HL-60 (cell line): Measurements from ENCODE around the gene CDC42EP3.

Source experiments
- DNase-seq, 2 experiments: peaks; one replicate each; pipeline ENCODE4 v3.0.0-alpha.2; 2010 to 2020; ENCODE audit warnings: low read depth in 1 of 2, low spot score in 1 of 2
- H3K27ac ChIP-seq: fragments of 250-450 bp; sonication (Bioruptor Pico); replicated peaks from 2 replicates; pipeline ENCODE4 v1.5.1; 2020; ENCODE audit warnings: mild to moderate bottlenecking, moderate library complexity
- H3K27me3 ChIP-seq: fragments of 250-450 bp; sonication (Bioruptor Pico); 2 replicates; pipeline ENCODE4 v1.5.1; 2021; ENCODE audit warnings: mild to moderate bottlenecking, moderate library complexity; ENCODE audit not compliant: insufficient read depth, poor library complexity, severe bottlenecking
- H3K4me3 ChIP-seq: replicated peaks from 2 replicates; pipeline ENCODE4 v1.5.1; 2011; ENCODE audit warnings: mild to moderate bottlenecking, control low read depth, low read length; ENCODE audit not compliant: insufficient read depth
- GABPA ChIP-seq: IDR thresholded peaks from 2 replicates; pipeline ENCODE4 v1.6.1; 2012; ENCODE audit warnings: low read depth
- POLR2AphosphoS5 ChIP-seq: IDR thresholded peaks from 2 replicates; pipeline ENCODE4 v1.6.1; 2012; ENCODE audit warnings: low read depth
- SPI1 ChIP-seq: IDR thresholded peaks from 2 replicates; pipeline ENCODE4 v1.6.1; 2012; ENCODE audit warnings: low read depth, mild to moderate bottlenecking, borderline replicate concordance
- TF ChIP-seq, protein P1 (sequence below): IDR thresholded peaks from 2 replicates; pipeline ENCODE4 v1.6.1; 2012; ENCODE audit warnings: low read depth; ENCODE audit not compliant: insufficient replicate concordance
- TF ChIP-seq, protein P2 (sequence below): IDR thresholded peaks from one replicate; pipeline ENCODE4 v1.5.1; 2011; ENCODE audit warnings: low read length, control low read depth, inconsistent platforms; ENCODE audit not compliant: insufficient read depth

Gene CDC42EP3

GRCh38 chr2:37666772-37667171 lies 4.7 kb downstream of the CDC42EP3 start:
- Histone ChIP-seq H3K27me3 (no peaks in the 10 kb centered on the region), H3K4me3 (no peak overlapping the region), H3K27ac (no peak overlapping the region)
- TF ChIP-seq, protein P1, sequence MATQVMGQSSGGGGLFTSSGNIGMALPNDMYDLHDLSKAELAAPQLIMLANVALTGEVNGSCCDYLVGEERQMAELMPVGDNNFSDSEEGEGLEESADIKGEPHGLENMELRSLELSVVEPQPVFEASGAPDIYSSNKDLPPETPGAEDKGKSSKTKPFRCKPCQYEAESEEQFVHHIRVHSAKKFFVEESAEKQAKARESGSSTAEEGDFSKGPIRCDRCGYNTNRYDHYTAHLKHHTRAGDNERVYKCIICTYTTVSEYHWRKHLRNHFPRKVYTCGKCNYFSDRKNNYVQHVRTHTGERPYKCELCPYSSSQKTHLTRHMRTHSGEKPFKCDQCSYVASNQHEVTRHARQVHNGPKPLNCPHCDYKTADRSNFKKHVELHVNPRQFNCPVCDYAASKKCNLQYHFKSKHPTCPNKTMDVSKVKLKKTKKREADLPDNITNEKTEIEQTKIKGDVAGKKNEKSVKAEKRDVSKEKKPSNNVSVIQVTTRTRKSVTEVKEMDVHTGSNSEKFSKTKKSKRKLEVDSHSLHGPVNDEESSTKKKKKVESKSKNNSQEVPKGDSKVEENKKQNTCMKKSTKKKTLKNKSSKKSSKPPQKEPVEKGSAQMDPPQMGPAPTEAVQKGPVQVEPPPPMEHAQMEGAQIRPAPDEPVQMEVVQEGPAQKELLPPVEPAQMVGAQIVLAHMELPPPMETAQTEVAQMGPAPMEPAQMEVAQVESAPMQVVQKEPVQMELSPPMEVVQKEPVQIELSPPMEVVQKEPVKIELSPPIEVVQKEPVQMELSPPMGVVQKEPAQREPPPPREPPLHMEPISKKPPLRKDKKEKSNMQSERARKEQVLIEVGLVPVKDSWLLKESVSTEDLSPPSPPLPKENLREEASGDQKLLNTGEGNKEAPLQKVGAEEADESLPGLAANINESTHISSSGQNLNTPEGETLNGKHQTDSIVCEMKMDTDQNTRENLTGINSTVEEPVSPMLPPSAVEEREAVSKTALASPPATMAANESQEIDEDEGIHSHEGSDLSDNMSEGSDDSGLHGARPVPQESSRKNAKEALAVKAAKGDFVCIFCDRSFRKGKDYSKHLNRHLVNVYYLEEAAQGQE, result peak; percentile 16
- TF ChIP-seq, protein P2, sequence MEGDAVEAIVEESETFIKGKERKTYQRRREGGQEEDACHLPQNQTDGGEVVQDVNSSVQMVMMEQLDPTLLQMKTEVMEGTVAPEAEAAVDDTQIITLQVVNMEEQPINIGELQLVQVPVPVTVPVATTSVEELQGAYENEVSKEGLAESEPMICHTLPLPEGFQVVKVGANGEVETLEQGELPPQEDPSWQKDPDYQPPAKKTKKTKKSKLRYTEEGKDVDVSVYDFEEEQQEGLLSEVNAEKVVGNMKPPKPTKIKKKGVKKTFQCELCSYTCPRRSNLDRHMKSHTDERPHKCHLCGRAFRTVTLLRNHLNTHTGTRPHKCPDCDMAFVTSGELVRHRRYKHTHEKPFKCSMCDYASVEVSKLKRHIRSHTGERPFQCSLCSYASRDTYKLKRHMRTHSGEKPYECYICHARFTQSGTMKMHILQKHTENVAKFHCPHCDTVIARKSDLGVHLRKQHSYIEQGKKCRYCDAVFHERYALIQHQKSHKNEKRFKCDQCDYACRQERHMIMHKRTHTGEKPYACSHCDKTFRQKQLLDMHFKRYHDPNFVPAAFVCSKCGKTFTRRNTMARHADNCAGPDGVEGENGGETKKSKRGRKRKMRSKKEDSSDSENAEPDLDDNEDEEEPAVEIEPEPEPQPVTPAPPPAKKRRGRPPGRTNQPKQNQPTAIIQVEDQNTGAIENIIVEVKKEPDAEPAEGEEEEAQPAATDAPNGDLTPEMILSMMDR, result no peak
- DNase-seq, result peak in 1 of 2 experiments; percentile 26

DNA sequence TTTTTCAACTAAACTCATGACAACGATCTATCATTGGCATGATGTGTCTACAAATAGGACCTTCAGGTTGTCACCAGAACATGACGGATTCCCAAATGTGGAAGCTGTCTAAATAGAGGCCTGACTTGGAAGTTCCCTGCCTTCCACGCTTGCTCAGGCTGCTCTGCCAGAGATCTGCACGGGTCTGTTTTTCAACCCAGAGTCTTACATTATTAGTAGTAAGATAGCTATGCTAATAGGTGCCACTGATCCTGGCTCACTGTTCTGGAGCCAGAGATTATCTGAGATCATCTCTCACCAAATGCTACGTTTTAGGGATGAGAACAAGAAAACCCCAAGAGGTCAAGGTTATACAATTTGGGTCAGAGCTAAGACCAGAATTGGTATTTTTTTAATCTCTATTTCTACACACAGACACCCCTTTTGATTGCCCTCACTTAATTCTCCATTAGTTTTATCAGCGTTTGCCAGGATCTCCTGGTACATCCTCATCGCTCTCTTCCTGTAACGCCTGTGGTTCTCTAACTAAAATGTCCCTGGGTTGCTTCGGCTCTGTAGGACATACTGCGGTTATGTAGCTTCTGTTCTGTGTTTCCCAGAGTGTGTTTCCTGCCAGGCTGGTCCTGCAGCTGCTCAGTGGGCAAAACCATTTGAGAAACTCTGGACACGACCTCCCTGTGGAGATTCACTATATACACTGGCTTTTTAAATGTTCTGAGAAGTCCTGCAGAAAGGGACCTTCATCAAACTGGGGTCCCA lies 5.7 kb downstream of the CDC42EP3 start:
- no peak overlapping the region for H3K4me3 ChIP-seq

GRCh38 chr2:37665043-37665442 lies 6.4 kb downstream of the CDC42EP3 start:
- no peak overlapping the region for H3K4me3 ChIP-seq
- H3K27me3 ChIP-seq, result no peaks in the 10 kb centered on the region
- no peak for DNase-seq
- H3K27ac ChIP-seq, result no peak overlapping the region
- TF ChIP-seq SPI1, result peak; percentile 66
- no peak for TF ChIP-seq GABPA
- TF ChIP-seq, protein P1, result no peak
- TF ChIP-seq, protein P2, result no peak
- no peak for TF ChIP-seq POLR2AphosphoS5

More for the DNA sequence above, 5.7 kb downstream of the CDC42EP3 start:
- TF ChIP-seq SPI1, result no peak
- TF ChIP-seq GABPA, result no peak
- no peak for TF ChIP-seq POLR2AphosphoS5
- TF ChIP-seq, protein P1, result no peak
- TF ChIP-seq, protein P2, result no peak
- Histone ChIP-seq H3K27ac (no peak overlapping the region), H3K27me3 (no peaks in the 10 kb centered on the region)
- no peak for DNase-seq
